Activated CD4-positive, alpha-beta T cell treated with anti-CD3 and anti-CD28 coated beads for 24 hours (primary cell): ENCODE results near the gene ANKS1A.

Source experiments
- DNase-seq, 2 donors: peaks; one replicate each; pipeline ENCODE4 v3.0.0-alpha.2; 2020; ENCODE audit warnings: low read depth in 2 of 2

Gene ANKS1A

GRCh38 chr6:35040398-35040797 is 151.3 kb downstream of the ANKS1A start:
- no peak for DNase-seq

- DNase-seq = no peak
These were observed 152.2 kb downstream of the ANKS1A start for GRCh38 chr6:35041086-35041861.

- DNase-seq = no peak
These were observed 153.2 kb downstream of the ANKS1A start for GRCh38 chr6:35042031-35042815.

GRCh38 chr6:35043381-35044130 is 154.5 kb downstream of the ANKS1A start:
- DNase-seq = no peak

GRCh38 chr6:35044145-35044745 is 155.2 kb downstream of the ANKS1A start:
- no peak for DNase-seq

- DNase-seq = no peak
These were observed 155.8 kb downstream of the ANKS1A start for GRCh38 chr6:35044761-35045421.

- no peak for DNase-seq
These were observed 157.0 kb downstream of the ANKS1A start for GRCh38 chr6:35046103-35046502.

- no peak for DNase-seq
These were observed 157.8 kb downstream of the ANKS1A start for GRCh38 chr6:35046862-35047261.

- DNase-seq = no peak
These were observed 158.4 kb downstream of the ANKS1A start for GRCh38 chr6:35047265-35048011.

- DNase-seq = no peak
These were observed 159.1 kb downstream of the ANKS1A start for GRCh38 chr6:35048031-35048613.

- no peak for DNase-seq
These were observed 159.6 kb downstream of the ANKS1A start for GRCh38 chr6:35048631-35049083.

GRCh38 chr6:35049156-35049735 is 160.2 kb downstream of the ANKS1A start:
- DNase-seq = no peak

- no peak for DNase-seq
These were observed 161.1 kb downstream of the ANKS1A start for GRCh38 chr6:35049900-35050756.

GRCh38 chr6:35050757-35051330 is 161.8 kb downstream of the ANKS1A start:
- no peak for DNase-seq

GRCh38 chr6:35051396-35051795 is 162.3 kb downstream of the ANKS1A start:
- DNase-seq = no peak

- no peak for DNase-seq
These were observed 163.0 kb downstream of the ANKS1A start for GRCh38 chr6:35051997-35052583.

GRCh38 chr6:35052694-35053565 is 163.9 kb downstream of the ANKS1A start:
- no peak for DNase-seq
